Fibroblast of the aortic adventitia (primary cell): Measurements from ENCODE around the gene OTOS. TPM values are rescaled to one million over a fixed set of nuclear protein-coding genes. Genes with fewer than 3 reads are reported as not detected.

Experiments
- DNase-seq: peaks from one replicate; pipeline ENCODE4 v3.0.0-alpha.2; 2010; ENCODE audit warnings: low read depth
- H3K4me3 ChIP-seq: 2 replicates; pipeline ENCODE4 v1.5.1; 2011; ENCODE audit warnings: low read depth, mild to moderate bottlenecking, control low read depth, low read length, moderate library complexity
- CTCF ChIP-seq: IDR thresholded peaks from 2 replicates; pipeline ENCODE4 v1.5.1; 2011; ENCODE audit warnings: mild to moderate bottlenecking, low read length, control low read depth, inconsistent platforms; ENCODE audit not compliant: insufficient read depth
- total RNA-seq: library from RNA; depleted of rRNA; stranded (reverse); fragments of >200 nt; gene quantifications from 2 replicates; pipeline ENCODE4 v1.2.3, GENCODE V29; 2012; ENCODE audit warnings: low replicate concordance

OTOS gene
- total RNA-seq, 1 donor, result not detected

- no peak for DNase-seq
- H3K4me3 ChIP-seq, result no peak overlapping the region
- no peak for TF ChIP-seq CTCF
Observed at GRCh38 chr2:240137596-240138253, 2.7 kb downstream of the OTOS start.

- DNase-seq, result no peak
- TF ChIP-seq CTCF, result no peak
- H3K4me3 ChIP-seq, result peak overlapping the region; percentile 92
Observed at GRCh38 chr2:240136671-240137292, 3.7 kb downstream of the OTOS start.

- peak; percentile 87 for DNase-seq
- no peak for TF ChIP-seq CTCF
- peak within 1 kb of the TSS; percentile 92 for H3K4me3 ChIP-seq
Observed at GRCh38 chr2:240136013-240136670, 4.3 kb downstream of the OTOS start, which contains the start of gene COPS9. TSS of gene COPS9 (minus strand) at chr2:240136305. CDS start at chr2:240136284, 21 bp downstream.

- no peak for TF ChIP-seq CTCF
- no peak for DNase-seq
- peak overlapping the region; percentile 92 for H3K4me3 ChIP-seq
Observed at GRCh38 chr2:240135706-240136012, 4.8 kb downstream of the OTOS start.

GRCh38 chr2:240134956-240135520, 5.4 kb downstream of the OTOS start:
- DNase-seq, result no peak
- peak overlapping the region; percentile 92 for H3K4me3 ChIP-seq
- no peak for TF ChIP-seq CTCF

- no peak for TF ChIP-seq CTCF
Observed at GRCh38 chr2:240134466-240134865, 6.0 kb downstream of the OTOS start.

More at GRCh38 chr2:240134466-240134865, 6.0 kb downstream of the OTOS start:
- DNase-seq, result no peak
- peak overlapping the region; percentile 92 for H3K4me3 ChIP-seq
